Kasumi-1 (cell line): Measurements from ENCODE around the gene EFCAB13.

Source experiments
- DNase-seq, 2 experiments: peaks; one replicate each; lab custom pipeline; 2025; lab: John Stamatoyannopoulos, UW

The EFCAB13 gene

DNA sequence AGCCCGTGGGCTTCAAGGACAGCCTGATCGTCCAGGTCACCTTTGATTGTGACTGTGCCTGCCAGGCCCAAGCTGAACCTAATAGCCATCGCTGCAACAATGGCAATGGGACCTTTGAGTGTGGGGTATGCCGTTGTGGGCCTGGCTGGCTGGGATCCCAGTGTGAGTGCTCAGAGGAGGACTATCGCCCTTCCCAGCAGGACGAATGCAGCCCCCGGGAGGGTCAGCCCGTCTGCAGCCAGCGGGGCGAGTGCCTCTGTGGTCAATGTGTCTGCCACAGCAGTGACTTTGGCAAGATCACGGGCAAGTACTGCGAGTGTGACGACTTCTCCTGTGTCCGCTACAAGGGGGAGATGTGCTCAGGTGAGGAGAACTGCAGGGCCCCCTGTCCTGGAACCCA, 31.5 kb upstream of the EFCAB13 start:
- no peak for DNase-seq

GRCh38 chr17:47295037-47295873, 28.5 kb upstream of the EFCAB13 start:
- DNase-seq: no peak

- no peak for DNase-seq
These were observed 27.9 kb upstream of the EFCAB13 start for GRCh38 chr17:47295874-47296255.

- no peak for DNase-seq
These were observed 25.9 kb upstream of the EFCAB13 start for GRCh38 chr17:47297661-47298400.

GRCh38 chr17:47298712-47299111, 25.0 kb upstream of the EFCAB13 start:
- DNase-seq: no peak

- DNase-seq: no peak
These were observed 24.4 kb upstream of the EFCAB13 start for GRCh38 chr17:47299239-47299910.

DNA sequence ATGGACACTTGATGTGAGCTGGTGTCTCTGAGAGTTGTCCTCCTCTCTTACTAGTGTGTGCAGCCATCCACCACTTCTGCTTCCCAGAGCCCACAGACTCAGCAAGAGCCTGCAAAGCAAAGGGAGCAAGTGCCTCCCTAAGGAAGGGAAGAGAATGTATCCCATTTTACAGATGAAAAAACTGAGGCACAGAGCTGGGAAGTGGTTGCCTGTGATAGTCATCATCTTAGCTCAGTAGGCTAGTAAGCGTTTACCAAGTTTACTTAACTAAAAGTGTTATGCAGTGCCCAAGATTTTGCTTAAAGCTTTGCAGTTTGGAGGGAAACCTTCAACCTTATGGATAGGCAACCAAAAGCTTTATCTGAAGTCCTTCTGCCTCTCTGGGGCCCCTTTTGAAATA, 23.0 kb upstream of the EFCAB13 start:
- no peak for DNase-seq

GRCh38 chr17:47301161-47301560, 22.6 kb upstream of the EFCAB13 start:
- no peak for DNase-seq

DNA sequence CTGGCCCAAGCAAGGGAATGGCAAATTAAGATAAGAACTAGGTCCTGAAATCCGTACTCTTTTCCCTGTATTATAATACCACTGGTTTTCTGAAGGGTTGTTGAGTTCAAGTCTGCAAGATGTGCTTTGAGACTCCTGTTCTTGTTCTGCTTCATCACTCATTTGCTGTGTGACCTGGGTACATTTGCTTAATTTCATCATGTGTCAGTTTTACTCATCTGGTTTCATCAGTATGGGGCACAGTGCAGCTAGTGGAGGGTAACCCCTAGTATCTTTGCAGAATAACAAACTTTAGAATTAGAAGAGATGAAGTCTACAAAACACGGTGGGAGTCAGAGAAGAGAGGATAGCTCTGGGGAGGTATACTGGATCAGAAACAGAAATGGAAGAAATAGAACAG, 21.9 kb upstream of the EFCAB13 start:
- no peak for DNase-seq

- DNase-seq: no peak
These were observed 19.6 kb upstream of the EFCAB13 start for GRCh38 chr17:47304186-47304585.

GRCh38 chr17:47305302-47305923, 18.3 kb upstream of the EFCAB13 start:
- DNase-seq: no peak

DNA sequence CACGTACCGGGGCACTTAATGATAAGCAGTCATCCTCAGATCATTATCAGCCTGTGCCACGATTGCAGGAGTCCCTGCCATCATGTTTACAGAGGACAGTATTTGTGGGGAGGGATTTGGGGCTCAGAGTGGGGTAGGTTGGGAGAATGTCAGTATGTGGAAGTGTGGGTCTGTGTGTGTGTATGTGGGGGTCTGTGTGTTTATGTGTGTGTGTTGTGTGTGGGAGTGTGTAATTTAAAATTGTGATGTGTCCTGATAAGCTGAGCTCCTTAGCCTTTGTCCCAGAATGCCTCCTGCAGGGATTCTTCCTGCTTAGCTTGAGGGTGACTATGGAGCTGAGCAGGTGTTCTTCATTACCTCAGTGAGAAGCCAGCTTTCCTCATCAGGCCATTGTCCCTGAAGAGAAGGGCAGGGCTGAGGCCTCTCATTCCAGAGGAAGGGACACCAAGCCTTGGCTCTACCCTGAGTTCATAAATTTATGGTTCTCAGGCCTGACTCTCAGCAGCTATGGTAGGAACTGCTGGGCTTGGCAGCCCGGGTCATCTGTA, 13.5 kb upstream of the EFCAB13 start:
- no peak for DNase-seq

- DNase-seq: no peak
These were observed 12.3 kb upstream of the EFCAB13 start for GRCh38 chr17:47311420-47311819.

GRCh38 chr17:47315451-47316266, 8.1 kb upstream of the EFCAB13 start:
- DNase-seq: peak; percentile 76 to 81

DNA sequence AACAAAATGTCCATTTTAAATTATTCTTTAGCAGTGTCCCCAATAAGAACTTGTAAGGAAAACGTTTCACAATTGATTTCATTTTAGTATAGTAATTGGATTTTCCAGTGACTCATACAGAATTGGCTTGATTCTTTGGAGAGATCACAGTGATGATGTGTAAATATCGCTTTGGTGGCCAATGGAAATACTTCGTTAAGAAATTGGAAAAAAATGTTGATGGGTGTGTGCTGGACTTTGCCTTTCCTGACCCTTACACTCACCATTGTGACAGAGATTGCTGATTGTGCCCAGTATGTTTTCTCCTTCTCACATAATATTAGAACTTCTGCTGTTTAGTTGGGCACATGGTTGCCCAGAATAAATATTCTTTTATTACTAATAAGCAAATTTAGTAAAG, 7.4 kb upstream of the EFCAB13 start:
- DNase-seq: no peak

DNA sequence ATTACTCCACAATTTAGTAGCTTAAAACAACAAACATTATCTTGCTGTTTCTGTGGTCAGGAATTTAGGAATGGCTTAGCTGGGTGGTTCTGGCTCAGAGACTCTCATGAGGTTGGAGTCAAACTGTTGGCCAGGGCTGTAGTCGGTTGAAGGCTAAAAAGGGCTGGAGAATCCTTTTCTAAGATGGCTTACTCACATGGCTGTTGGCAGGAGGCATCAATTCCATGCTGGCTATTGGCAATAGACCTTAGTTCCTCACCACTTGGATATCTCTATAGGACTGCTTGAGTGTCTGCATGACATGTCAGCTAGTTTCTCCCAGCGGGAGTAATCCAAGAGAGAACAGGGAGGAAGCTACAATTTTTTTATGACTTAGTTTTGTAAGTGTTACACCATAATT, 6.6 kb upstream of the EFCAB13 start:
- no peak for DNase-seq

DNA sequence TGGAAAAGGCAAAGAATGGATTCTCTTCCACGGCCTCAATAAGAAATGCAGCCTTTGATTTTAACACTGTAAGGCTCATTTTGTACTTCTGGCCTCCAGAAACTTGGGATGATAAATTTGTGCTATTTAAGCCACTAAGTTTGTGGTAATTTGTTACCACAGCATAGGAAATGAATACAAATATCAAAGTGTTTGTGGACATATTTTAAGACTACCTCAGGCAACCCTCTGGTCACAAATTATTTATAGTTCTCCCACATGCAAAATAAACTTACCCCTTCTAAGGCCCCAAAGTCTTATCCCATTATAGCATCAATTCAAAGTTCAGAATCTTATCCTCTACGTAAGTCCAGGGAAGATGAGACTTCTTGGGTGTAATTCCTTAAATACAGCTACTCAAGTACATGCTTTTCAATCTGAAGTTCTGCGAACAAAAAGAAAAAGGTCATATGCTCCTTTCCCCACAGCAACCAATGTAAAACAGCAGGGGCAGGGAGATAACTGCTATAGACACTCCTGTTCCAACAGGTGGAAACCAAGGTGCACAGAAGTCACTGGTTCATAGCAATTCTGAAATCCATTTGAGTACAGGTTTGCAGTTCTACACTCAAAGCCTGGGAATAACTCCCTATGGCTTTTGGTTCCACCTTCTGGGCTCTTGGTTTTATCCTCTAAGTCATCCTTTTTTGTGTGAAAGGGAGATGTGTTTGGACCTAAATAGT, 5.4 kb upstream of the EFCAB13 start:
- no peak for DNase-seq

DNA sequence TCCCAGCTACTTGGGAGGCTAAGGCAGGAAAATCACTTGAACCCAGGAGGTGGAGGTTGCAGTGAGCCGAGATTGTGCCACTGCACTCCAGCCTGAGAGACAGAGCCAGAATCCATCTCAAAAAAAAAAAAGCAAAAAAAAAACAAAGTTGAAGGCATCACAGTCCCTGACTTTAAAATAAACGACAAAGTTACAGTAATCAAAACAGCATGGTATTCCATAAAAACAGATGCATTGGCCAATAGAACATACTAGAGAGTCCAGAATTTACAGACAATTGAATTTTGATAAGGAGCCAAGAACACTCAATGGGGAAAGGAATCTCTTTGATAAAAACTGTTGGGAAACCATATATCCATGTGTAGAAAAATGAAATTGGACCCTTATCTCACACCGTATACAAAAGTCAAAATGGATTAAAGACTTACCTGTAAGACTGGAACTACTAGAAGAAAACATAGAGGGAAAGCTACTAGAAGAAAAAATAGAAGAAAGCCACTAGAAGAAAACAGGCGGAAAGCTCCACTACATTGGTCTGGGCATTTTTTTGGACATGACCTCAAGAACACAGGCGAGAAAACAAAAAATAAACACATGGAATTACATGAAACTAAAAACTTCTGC, 2.8 kb upstream of the EFCAB13 start:
- no peak for DNase-seq

DNA sequence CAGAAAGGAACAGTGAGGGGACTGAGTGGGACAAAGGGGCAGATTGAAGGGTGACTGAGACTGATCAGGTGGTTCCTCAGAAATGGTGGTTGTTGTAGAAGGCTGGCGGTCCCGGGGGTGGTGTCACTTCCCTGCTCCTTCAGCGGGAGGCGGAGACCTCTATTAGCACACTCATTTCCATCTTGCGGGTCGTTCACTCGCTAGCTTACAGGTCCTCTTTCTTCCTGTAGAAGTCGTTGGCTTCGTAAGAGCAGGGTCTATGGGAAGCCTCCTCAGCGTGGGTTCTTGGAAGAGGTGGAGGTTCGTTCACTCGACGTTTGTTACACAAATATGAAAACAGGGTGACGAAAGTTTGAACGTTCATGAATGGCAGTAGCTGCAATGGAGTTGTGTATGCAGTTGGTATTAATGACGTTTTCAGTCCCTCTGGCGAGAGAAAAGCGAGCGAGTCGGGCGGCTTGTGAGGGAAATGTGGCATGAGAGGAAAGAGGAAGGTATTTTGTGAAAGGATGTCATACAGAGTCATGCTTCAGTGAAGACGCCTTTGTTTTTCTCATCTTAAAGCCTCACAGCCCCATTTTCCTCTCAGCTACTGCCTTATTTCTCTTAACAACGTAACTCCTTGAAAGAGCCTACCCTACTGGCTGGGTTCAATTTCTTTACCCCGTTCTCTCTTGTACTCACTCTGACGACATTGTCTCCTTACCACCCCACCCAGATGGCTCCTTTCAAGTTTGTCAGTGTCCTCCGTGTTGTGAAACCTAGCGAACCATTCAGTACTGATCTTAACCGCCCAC, 667 bp downstream of the EFCAB13 start:
- peak; percentile 75 to 79 for DNase-seq
